ENCODE measurements around the gene FGF8. TPM values are rescaled to one million over a fixed set of nuclear protein-coding genes. Genes with fewer than 3 reads are reported as not detected.

Gene FGF8
- polyA plus RNA-seq, 5 donors, result 0.19 TPM; not detected in 4

GRCh38 chr10:101770331-101771215 lies 5.3 kb downstream of the FGF8 start:
- DNase-seq, result no peak

GRCh38 chr10:101769541-101770180 lies 6.3 kb downstream of the FGF8 start:
- no peak for DNase-seq

GRCh38 chr10:101768791-101769170 lies 7.1 kb downstream of the FGF8 start:
- no peak for DNase-seq

GRCh38 chr10:101767966-101768790 lies 7.7 kb downstream of the FGF8 start:
- no peak for DNase-seq

GRCh38 chr10:101767600-101767945 lies 8.3 kb downstream of the FGF8 start:
- peak in 1 of 2 donors; percentile 20 for DNase-seq

GRCh38 chr10:101766753-101767599 lies 8.9 kb downstream of the FGF8 start:
- DNase-seq, result no peak

GRCh38 chr10:101766306-101766705 lies 9.6 kb downstream of the FGF8 start:
- DNase-seq, result no peak

- DNase-seq, result no peak
Observed at GRCh38 chr10:101763141-101763846, 12.6 kb downstream of the FGF8 start.

GRCh38 chr10:101762736-101763135 lies 13.2 kb downstream of the FGF8 start:
- no peak for DNase-seq

GRCh38 chr10:101761226-101761625 lies 14.7 kb downstream of the FGF8 start:
- no peak for DNase-seq

GRCh38 chr10:101760510-101760909 lies 15.4 kb downstream of the FGF8 start:
- DNase-seq, result no peak

GRCh38 chr10:101759309-101760247 lies 16.3 kb downstream of the FGF8 start:
- DNase-seq, result no peak

- DNase-seq, result no peak
Observed at GRCh38 chr10:101758858-101759257, 17.1 kb downstream of the FGF8 start.

GRCh38 chr10:101752241-101752640 lies 23.7 kb downstream of the FGF8 start:
- no peak for DNase-seq

GRCh38 chr10:101749047-101750016 lies 26.6 kb downstream of the FGF8 start:
- no peak for DNase-seq

GRCh38 chr10:101748496-101748895 lies 27.4 kb downstream of the FGF8 start:
- no peak for DNase-seq

GRCh38 chr10:101745074-101745696 lies 30.7 kb downstream of the FGF8 start:
- no peak for DNase-seq

- DNase-seq, result no peak
Observed at GRCh38 chr10:101744267-101744666, 31.6 kb downstream of the FGF8 start.
